GM10266 (cell line): ENCODE results near the gene HCRTR2.

Experiments used
- DNase-seq: peaks from one replicate; pipeline ENCODE4 v3.0.0; 2012; ENCODE audit errors: extremely low spot score
- CTCF ChIP-seq: IDR thresholded peaks from 2 replicates; pipeline ENCODE4 v1.5.1; 2012; ENCODE audit warnings: mild to moderate bottlenecking, low read depth; ENCODE audit not compliant: control insufficient read depth, insufficient read depth; ENCODE audit errors: missing control alignments

HCRTR2 gene

GRCh38 chr6:55182016-55182650, 7.8 kb downstream of the HCRTR2 start:
- no peak for DNase-seq
- TF ChIP-seq CTCF = no peak

DNA sequence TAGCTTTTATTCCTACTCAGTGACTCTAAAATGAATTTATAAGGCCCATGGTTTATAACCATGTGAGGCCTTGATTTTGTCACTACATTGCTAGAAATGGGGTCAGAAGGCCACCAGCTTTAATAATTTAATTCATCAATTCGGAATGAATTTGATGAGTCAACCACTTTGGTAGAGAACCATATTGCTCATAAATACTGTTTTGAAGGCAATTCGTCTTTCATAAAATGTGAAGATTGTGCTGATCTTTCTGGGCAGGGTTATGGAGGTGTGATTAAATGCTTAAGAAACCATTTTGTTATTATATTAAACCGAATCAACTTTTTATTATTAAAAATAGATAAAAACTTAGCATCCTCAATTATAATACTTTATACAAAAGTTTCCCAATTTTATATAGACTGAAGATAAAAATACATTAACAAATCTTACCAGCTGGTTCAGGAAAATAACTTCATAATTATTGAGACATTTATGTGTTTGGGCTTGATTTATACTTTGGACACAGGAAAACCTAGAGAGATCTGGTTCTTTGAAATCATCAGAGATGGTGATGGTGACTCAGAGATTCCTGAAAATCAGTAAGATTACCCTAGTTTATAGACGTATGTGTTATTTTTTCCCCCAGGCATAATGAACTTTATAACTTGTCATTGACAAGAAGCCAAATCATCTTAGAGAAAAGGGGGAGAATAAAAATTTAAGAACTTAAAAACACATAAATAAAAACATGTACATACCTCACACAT, 10.6 kb downstream of the HCRTR2 start:
- DNase-seq = no peak
- no peak for TF ChIP-seq CTCF

DNA sequence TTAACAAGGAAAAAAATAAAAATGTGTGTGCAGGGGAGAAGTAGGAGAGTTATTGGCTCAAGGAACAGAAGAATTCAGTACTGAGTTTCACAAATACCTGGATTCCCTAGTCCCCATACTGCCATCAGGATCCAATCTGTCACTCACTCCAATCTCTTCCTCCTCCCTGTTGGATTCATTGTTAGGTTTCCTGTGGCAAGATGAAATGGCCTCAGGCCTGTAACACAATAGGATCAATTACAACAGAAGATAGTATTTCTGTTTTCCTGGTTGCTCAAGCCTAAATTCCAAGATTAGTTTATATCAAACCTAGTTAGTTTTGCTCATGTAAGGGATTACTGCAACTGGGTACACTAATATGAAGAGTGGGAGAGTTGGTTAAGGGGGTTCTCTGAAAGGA, 24.4 kb downstream of the HCRTR2 start:
- no peak for TF ChIP-seq CTCF
- DNase-seq = no peak

DNA sequence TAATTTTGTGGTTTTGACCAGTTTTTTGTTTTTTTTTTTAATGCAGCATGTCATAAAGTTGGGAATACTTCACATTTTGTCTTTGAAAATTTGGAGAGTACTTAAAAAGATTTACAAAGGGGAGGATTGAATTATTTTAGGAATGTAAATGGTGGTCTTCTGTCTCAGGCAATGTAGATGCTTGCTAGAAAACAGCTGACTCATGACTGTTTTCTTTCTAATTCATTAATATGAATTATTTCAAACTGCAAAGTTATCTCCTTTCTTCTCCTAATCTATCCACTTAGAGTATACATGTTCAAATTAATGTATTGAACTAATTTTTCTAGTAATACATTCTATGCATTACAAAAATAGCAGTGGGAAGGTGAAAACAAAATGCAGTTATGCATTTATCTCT, 24.9 kb downstream of the HCRTR2 start:
- no peak for TF ChIP-seq CTCF
- no peak for DNase-seq

DNA sequence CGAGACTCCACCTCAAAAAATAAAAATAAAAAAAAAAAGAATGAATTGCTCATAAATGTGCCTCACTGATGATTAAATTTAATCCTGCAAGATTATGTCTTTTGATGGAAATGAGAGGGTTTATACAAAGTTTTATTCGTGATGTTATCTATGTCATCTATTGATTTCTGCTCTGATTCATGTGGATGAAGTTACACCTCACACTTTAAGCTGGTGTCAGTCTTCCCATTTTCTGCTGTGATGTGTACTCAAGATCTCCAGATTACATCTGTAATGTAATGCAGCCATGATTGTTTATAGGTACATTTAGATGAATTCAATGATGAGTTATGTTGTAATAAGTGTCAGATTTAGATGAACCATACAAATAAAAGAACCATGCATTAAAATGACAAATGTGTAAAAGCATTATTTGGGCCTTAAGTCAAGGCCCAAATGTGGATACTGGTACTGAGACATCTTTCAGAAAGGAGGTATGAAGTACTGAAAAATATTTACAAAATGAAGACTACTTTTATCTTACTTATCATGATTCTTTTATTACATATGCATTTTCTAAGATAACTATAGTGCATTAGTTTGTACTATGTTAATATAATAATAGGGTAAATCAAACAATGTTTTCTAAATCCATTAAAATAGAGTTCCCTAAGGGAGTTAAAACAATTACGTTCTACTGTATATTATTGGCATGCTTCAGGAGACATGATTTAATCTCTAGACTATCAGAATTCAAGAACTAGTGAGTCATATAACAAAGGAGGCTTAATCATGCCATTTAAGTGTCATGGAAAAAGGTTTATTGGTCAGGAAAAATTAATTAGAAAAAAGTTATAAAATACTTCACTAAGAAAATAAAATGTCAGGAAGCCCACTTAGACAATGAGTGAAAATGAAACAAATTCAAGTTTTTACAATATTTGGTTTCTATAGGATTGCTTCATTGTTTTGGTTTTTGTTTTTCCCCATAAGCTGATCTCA, 34.5 kb downstream of the HCRTR2 start:
- TF ChIP-seq CTCF = no peak
- DNase-seq = no peak

DNA sequence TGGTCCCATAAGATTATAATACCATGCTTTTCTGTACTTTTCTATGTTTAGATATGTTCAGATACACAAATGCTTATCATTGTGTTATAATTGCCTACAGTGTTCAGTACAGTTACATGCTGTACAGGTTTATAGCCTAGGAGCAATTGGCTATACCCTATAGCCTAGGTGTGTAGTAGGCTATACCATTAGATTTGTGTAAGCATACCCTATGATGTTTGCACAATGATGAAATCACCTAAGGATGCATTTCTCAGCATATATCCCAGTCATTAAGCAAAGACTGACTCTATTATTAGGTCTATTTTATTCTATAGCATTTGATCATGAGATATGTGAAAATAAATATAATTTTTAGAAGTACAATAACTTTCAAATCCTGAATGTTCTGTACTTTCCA, 36.6 kb downstream of the HCRTR2 start:
- no peak for DNase-seq
- no peak for TF ChIP-seq CTCF
